Uterus (tissue), 2 donors: ENCODE results near the gene CARD10.

ENCODE experiments used
- POLR2A ChIP-seq, 2 donors: fragments of 450-650 bp; IDR thresholded peaks; one replicate each; pipeline ENCODE4 v1.6.1; 2016; ENCODE audit warnings: antibody characterized with exemption in 2 of 2, mild to moderate bottlenecking in 1 of 2, moderate library complexity in 1 of 2
- TF ChIP-seq, protein P1 (sequence below), 4 experiments: fragments of 200-600 bp in 2 of 4; fragments of 450-650 bp in 2 of 4; sonication (generic) in 2 of 4; IDR thresholded peaks; one replicate each; pipeline ENCODE4 v1.5.1; 2016 to 2019; ENCODE audit warnings: antibody characterized with exemption in 4 of 4, mild to moderate bottlenecking in 2 of 4, moderate library complexity in 1 of 4

DNA sequence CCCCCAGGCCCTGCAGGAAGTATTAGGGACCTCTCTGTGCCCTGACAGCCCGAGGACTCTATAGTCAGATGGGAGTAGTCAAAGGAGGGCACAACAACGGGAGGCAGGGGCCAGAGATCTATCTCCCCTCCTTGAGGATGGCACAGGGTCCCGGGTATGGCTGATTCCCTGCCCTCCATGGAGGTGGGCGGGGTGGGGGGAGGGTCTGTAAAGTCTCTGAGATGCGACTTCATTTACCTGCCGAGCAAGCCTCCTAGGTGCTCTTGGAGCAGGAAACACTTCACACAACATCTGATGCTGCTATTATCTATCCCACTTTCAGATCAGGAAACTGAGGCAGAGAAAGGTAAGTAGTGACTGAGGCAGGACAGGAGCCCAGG lies 40.3 kb upstream of the CARD10 start:
- TF ChIP-seq, protein P1, sequence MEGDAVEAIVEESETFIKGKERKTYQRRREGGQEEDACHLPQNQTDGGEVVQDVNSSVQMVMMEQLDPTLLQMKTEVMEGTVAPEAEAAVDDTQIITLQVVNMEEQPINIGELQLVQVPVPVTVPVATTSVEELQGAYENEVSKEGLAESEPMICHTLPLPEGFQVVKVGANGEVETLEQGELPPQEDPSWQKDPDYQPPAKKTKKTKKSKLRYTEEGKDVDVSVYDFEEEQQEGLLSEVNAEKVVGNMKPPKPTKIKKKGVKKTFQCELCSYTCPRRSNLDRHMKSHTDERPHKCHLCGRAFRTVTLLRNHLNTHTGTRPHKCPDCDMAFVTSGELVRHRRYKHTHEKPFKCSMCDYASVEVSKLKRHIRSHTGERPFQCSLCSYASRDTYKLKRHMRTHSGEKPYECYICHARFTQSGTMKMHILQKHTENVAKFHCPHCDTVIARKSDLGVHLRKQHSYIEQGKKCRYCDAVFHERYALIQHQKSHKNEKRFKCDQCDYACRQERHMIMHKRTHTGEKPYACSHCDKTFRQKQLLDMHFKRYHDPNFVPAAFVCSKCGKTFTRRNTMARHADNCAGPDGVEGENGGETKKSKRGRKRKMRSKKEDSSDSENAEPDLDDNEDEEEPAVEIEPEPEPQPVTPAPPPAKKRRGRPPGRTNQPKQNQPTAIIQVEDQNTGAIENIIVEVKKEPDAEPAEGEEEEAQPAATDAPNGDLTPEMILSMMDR (IDR thresholded peaks at IDR 0.05), result no peak
- TF ChIP-seq POLR2A (IDR thresholded peaks at IDR 0.05), result no peak
